Measurements from ENCODE around the gene ARHGAP15.

DNA sequence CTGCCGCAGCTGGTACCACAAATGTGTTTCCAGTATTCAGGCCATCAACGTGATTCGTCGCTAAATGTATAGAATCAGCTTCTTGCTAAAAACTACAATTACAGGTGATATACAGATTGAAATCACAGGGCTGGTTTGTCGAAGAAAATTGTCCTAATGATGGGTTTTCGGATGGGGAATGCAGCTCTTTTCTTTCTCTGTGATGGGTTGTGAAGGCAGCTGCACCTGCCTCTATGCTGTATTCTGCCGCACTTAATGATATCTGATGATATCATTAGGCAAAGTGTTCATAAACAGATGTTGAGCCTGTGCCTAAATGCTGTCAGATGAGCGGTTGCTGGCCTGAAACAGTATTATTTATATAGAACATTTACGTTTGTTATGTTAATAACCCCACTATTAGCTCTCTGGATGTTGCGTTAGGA lies 218.1 kb downstream of the ARHGAP15 start:
- TF ChIP-seq, protein P1, sequence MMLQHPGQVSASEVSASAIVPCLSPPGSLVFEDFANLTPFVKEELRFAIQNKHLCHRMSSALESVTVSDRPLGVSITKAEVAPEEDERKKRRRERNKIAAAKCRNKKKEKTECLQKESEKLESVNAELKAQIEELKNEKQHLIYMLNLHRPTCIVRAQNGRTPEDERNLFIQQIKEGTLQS (IDR thresholded peaks at IDR 0.05), result no peak
- no peak for TF ChIP-seq POLR2A (IDR thresholded peaks at IDR 0.05; ENCODE audit: borderline replicate concordance, extremely low read depth, insufficient read depth, insufficient read length)
